HG03196 (cell line): ENCODE data around the gene RAD21L1.

Source experiments
- ATAC-seq: cut with Tn5 transposase; IDR thresholded peaks from one replicate; pipeline ENCODE4 v1.9.1; 2021; ENCODE audit not compliant: unreplicated experiment

Gene RAD21L1

GRCh38 chr20:1293641-1294379, 68.0 kb downstream of the RAD21L1 start:
- no peak for ATAC-seq

GRCh38 chr20:1294497-1294896, 68.7 kb downstream of the RAD21L1 start:
- no peak for ATAC-seq

DNA sequence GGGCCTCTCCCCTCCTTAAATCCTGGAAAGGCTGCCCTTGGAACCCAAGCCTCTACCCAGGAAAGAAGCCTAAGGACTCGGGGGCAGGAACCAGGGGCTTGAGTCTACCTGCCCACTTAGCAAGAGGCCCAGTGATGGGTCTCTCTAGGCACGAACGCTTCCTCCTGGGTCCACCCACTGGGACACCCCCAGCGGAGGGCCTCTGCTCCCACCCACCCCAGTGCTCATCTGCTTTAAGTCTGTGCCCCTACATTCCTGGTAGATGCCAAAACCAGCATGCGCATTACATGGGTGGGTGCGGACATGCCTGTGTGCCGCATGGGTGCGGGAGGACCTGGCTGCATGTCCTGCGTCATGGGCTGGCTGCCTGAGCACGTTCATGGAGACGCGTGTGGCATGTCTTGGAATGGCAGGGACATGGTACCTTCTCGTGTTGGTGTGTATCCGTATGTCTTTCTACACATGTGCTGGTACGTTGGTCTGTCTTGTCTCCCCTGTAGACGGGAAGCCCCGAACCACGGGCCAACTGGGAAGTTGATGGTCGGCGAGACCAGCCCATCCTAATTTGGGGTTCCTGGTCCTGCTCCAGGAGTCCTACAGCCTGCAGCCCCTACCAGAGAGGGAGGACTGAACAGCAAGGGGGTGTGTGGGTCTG, 69.6 kb downstream of the RAD21L1 start:
- ATAC-seq: no peak

DNA sequence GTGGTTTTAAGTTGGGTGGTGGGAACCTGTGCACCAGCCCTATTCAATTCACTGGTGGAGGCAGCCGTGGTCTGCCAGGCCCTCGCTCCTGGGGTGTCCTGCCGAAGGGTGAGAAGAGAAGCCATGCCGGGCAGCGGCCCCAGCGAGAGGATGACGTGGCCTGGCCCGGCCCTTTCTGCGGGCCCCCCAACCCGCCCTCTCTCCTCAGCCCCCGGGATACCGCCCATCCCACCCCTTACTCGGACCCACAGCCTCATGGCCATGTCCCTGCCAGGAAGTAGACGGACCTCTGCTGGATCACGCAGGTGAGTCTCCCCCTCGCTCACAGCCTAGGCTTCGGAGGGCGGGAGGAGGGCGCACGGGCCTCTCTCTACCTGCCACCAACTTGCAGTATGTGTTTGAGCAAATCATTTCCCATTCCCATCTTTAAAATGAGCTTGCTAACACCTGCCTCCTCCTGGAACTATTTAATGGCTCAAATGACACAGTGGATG, 70.3 kb downstream of the RAD21L1 start:
- no peak for ATAC-seq

DNA sequence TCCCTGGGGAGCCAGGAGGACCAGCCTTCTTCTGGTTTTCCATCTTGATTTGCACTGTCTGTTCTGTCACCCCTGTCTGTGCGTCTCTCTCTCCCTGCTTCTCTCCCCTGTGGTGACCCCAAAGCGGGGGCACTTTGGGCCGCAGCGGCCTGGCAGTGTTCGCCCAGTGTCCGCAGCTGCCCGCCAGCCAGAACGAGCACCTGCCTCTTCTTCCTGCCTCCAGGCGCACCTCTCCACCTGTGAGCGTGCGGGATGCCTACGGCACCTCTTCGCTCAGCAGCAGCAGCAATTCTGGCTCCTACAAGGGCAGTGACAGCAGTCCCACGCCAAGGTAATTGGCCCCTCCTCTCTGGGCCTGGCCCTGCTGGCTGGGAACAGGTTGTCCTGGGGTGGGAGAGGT, 71.1 kb downstream of the RAD21L1 start:
- ATAC-seq: no peak

- no peak for ATAC-seq
Observed at GRCh38 chr20:1297486-1297885, 71.6 kb downstream of the RAD21L1 start.

DNA sequence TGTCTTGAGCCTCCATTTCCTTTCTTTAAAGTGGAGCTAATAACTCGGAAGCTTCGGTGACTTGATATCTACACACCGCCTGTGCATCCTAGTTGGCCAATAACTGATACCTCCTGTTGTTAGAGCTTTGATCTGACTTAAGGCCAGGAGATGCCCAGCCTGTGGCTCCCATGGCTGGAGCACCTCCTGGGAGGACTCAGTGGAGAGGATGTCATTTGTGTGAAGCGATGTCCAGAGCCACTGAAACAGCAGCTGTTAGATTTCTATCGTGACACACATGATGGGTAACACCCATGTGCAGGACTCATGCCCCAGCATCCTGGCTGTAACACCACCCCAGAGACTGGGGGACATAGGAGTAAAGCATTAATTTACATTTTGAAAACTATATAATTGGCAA, 72.3 kb downstream of the RAD21L1 start:
- no peak for ATAC-seq

GRCh38 chr20:1298888-1299511, 73.2 kb downstream of the RAD21L1 start:
- ATAC-seq: no peak

DNA sequence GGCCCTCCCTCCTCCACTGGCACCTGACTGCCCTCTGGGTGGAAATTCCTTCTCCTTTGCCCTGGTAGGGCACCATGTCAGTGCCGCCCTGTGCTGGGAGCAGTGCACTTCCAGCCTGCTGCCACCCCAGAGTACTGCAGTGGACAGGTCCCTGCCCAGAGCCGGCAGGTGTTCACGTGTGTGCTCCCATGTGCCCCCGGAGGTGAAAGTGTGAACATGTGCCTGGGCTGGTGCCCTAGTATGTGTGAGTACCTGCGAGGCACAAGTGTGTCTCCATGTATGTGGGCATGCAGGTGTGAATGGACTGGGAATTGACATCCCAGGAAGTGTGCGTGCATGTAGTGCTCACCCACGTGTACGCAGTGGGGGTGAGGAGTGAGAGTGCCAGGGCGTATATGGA, 73.7 kb downstream of the RAD21L1 start:
- ATAC-seq: no peak

DNA sequence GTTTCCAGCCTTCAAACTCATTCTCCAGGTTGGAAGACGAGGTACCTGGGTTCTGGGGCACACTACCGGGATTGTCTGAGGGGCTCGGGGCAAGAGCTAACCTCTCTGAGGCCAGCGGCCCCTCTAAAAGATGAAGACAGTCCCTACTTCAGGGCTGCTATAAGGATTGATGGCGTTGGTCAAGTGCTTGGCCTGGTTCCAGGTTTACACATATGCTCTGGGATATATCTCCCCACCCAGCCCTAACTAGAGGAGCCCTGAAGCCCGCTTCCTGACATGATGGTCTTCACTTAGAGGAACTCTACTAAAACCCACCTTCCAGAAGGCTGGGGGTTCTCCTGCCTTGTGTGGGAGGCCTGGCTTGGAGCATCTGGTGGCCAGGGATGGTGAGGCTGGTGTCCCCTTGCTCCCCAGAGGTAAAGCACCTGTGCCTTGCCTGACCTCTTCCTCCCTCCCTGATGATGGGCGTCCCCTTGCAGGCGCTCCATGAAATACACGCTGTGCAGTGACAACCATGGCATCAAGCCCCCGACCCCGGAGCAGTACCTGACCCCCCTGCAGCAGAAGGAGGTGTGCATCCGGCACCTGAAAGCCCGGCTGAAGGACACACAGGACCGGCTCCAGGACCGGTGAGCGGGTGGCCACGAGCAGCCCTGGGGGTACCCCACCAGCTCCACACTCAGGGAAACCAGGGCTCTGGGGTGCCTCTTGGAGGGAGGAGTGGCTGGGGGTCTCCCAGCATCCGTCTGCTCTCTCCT, 74.4 kb downstream of the RAD21L1 start:
- ATAC-seq: no peak

GRCh38 chr20:1301031-1301529, 75.2 kb downstream of the RAD21L1 start:
- ATAC-seq: no peak

DNA sequence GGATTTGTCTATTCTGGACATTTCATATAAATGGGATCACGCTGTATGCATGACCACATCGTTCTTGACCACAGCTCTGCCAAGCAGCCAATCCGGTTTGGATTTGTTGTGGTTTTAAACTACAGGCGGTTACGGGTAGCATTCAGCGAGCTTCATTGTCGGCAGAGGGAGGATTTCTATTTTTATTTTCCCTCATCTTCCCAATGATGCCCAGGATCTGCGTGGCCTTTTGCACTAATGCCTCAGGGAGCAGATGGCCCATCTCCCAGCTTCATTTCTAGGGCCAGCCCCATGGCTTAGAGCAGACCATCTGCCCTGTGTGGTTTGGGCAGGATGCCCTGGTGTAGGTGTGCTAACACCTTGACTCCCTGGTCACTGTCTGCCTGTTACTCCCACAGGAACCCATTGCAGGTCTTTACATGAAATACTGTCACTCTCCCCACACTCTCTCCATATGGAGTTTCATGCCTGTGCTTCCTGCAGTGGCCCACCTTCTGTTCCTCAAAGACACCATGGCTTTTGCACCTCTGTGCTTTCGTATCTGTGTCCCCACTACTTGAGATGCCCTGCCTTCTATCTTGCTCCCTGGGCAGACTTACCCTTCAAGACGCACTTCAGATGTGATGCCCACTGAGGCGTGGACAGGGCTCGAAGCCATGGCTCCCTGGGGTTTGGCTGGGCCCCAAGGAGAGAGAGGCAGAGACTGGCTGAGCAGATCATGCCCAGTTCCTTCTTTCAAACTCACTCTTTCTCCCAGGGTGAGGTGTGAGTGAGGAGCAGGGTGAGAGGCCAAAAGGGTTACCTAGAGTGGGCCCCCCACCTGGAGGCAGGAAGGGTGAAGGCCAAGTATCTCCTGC, 77.1 kb downstream of the RAD21L1 start:
- no peak for ATAC-seq

DNA sequence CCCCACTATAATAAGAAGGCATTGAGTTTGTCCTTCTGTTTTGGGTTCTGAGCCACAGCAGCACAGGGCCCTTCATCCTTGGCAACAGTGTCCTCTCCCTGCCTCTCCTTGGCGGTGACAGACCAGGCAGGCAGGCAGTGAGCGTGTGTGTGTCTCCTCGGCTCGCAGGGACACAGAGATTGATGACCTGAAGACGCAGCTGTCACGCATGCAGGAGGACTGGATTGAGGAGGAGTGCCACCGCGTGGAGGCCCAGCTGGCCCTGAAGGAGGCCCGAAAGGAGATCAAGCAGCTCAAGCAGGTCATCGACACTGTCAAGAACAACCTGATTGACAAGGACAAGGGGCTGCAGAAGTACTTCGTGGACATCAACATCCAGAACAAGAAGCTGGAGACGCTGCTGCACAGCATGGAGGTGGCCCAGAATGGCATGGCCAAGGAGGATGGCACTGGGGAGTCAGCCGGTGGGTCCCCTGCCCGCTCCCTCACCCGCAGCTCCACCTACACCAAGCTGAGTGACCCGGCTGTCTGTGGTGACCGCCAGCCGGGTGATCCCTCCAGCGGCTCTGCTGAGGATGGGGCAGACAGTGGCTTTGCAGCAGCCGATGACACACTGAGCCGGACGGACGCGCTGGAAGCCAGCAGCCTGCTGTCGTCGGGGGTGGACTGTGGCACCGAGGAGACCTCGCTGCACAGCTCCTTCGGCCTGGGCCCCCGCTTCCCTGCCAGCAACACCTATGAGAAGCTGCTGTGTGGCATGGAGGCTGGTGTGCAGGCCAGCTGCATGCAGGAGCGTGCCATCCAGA, 79.1 kb downstream of the RAD21L1 start:
- ATAC-seq: no peak
